ENCODE measurements around the gene RNF222.
A peak's percentile ranks its signal among the peaks of the same experiment; 100 is the strongest.

RNF222 gene, protein sequence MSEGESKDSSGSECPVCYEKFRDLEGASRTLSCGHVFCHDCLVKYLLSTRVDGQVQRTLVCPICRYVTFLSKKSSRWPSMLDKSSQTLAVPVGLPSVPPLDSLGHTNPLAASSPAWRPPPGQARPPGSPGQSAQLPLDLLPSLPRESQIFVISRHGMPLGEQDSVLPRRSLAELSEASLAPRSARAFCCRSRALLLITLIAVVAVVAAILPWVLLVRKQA

DNA sequence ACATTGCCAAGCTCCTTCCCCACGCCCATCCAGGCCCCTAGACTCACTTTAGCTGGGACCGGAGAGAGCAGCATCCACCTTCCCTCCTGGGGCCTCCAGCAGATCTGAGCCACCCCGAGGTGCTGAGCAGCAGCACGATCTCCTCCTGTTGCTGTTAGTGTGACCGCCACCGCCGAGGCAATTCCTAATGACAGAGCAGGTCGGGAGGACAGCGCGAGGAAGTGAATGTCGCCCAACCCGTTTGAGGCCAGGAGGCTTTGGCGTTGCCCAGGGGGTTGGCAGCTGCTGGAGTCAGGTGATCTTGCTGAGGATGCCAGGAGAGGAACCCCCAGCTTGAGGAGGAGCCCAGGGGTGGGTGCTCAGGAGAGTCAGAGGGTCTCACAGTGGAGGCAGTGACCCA, at the start of gene RNF222:
TSS of gene RNF222 (minus strand) at position 192 of the 400 bp plus-strand sequence. CDS start 4,366 bp downstream, outside the sequence.
- TF ChIP-seq GATA1 (IDR thresholded peaks at IDR 0.05; ENCODE audit: low read depth, low read length) = no peak
- TF ChIP-seq POLR2A (IDR thresholded peaks at IDR 0.05; ENCODE audit: low read length) = no peak
- no peak for DNase-seq

DNA sequence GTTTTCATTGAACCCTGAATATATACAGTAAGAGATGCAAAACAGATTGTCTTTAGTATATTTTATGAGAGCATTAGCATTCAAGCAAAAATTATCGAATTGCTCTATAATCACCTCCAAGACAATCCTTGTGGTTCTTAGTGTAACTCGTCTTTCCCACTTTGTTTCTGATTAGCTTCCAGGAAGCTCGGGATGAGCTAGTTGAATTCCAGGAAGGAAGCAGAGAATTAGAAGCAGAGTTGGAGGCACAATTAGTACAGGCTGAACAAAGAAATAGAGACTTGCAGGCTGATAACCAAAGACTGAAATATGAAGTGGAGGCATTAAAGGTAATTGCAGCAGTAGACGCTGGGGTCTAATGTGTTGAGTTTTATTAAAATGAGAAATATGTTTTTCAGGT, 47.9 kb upstream of the RNF222 start:
- TF ChIP-seq GATA1 (IDR thresholded peaks at IDR 0.05; ENCODE audit: low read depth, low read length) (no peak), POLR2A (IDR thresholded peaks at IDR 0.05; ENCODE audit: low read length) (no peak)
- DNase-seq = no peak

DNA sequence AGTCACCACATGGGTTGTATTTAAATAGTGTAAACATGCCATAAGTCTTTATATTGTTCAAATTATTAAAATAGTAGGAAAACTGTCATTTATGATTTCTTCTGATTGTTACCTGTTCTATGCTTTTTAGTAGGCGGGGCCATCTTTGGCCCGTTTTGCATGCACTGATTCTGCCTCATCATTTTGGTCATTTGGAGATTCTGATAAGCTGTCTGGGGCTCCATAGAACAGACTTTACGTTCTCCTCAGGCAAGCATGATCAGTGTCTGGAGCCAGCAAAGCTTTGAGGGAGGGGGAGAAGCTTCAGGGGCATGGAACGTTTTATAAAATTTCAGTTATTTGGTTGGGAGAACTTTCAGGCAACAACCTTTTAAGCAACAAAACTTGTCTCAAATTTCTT, 46.9 kb upstream of the RNF222 start:
- DNase-seq = peak; percentile 52 to 54
- TF ChIP-seq GATA1 (IDR thresholded peaks at IDR 0.05; ENCODE audit: low read depth, low read length) (no peak), POLR2A (IDR thresholded peaks at IDR 0.05; ENCODE audit: low read length) (no peak)

DNA sequence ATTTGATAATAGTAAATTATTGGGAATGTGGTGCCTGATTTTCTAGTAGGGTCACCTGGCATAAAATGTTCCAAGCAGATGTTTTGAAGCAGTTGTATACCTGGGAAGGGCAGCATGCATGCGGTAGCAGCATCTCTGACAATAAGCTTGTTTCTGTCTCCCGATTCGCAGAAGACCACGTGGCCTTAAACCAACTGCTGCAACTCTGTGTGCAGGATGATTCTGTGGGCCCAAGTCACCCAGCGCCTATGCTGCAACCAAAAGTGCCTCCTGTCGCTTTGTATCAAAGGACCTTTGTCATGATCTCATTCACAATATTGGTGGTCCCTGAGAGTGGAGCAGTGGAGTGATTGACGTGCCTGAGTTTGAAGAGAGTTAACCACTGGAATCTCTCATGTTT, 46.1 kb upstream of the RNF222 start:
- TF ChIP-seq GATA1 (IDR thresholded peaks at IDR 0.05; ENCODE audit: low read depth, low read length) = no peak
- TF ChIP-seq POLR2A (IDR thresholded peaks at IDR 0.05; ENCODE audit: low read length) = no peak
- no peak for DNase-seq

DNA sequence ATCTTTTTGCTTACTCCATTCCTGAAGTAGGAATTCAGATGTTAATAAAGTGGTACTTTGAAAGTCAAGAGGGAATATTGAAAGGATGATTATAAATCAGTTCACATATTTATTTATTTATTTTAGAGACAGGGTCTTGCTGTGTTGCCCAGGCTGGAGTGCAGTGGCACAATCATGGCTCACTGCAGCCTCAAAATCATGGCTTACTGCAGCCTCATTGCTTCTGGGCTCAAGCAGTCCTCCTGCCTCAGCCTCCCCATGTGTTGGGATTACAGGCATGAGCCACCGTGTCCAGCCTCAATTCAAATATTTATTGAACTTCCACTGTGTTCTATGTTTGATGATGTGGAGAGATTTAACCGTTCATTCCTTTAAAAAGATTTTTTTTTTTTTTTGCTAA, 44.7 kb upstream of the RNF222 start:
- no peak for TF ChIP-seq GATA1 (IDR thresholded peaks at IDR 0.05; ENCODE audit: low read depth, low read length)
- no peak for TF ChIP-seq POLR2A (IDR thresholded peaks at IDR 0.05; ENCODE audit: low read length)
- DNase-seq = no peak

DNA sequence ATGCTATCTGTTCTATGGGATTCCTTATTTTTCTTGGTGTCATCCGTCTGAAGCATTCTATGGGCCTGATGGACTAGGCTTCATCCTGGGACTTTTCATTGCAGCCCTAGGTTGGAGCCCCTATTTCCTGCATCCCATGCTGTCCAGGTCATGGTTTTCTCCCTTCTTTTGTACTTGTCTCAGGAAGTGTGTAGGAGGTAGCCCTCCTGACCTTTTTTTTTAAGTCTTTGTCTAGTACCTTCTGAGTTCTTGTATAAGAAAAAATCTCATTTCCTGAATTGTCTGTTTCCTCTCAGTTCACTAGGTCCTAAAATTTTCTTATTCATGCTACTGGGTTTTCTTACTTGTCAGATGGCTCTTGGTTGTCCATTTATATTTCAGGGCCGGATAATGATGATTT, 44.1 kb upstream of the RNF222 start:
- TF ChIP-seq GATA1 (IDR thresholded peaks at IDR 0.05; ENCODE audit: low read depth, low read length) (no peak), POLR2A (IDR thresholded peaks at IDR 0.05; ENCODE audit: low read length) (no peak)
- no peak for DNase-seq

DNA sequence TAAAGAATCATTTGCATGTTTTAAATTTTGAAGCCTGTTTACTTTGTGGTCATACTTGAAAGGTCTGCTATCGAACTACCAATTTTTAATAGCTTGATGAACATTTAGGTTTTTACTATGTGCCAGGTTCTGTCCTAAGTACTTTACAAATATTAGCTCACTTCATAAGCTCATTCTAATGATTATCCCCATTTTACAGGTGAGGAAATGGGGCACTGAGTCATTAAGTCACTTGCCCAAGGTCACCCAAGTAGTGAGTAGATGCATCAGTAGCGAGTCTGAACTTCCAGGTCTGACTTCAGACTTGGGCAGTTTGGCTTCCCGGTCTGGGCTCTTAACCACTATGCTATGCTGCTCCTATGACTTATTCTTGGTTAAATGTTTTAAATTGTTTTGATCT, 42.1 kb upstream of the RNF222 start:
- TF ChIP-seq POLR2A (IDR thresholded peaks at IDR 0.05; ENCODE audit: low read length) (no peak), GATA1 (IDR thresholded peaks at IDR 0.05; ENCODE audit: low read depth, low read length) (no peak)
- DNase-seq = no peak

DNA sequence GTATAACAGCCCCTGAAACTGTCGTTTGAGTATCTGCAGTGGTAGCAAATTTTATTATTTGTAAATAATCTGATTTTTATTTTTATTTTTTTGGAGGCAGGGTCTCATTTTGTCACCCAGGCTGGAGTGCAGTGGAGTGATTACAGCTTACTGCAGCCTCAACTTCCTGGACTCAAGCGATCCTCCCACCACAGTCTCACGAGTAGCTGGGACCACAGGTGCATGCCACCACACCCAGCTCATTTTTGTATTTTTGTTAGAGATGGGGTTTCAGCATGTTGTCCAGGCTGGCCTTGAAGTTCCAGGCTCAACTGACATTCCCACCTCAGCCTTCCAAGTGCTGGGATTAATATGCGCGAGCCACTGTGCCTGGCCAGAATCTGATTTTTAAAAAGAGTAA, 40.8 kb upstream of the RNF222 start:
- DNase-seq = no peak
- TF ChIP-seq POLR2A (IDR thresholded peaks at IDR 0.05; ENCODE audit: low read length) = no peak
- no peak for TF ChIP-seq GATA1 (IDR thresholded peaks at IDR 0.05; ENCODE audit: low read depth, low read length)

DNA sequence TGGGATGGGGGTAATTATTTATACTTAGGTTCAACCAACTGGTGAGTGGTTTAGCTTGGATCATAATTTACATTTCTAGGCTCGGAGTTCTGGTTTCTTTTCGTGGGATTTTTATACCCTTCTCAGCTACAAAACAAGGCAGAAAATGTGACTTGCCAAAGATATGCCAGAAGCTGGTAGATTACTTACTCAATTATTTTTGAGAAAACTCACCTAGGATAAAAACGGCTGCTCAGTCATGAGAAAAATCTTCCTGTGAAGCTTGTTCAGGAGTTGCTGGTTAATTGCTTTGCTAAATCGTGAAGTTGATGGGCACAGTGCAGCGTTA, 39.2 kb upstream of the RNF222 start:
- TF ChIP-seq POLR2A (IDR thresholded peaks at IDR 0.05; ENCODE audit: low read length) (no peak), GATA1 (IDR thresholded peaks at IDR 0.05; ENCODE audit: low read depth, low read length) (no peak)
- no peak for DNase-seq

DNA sequence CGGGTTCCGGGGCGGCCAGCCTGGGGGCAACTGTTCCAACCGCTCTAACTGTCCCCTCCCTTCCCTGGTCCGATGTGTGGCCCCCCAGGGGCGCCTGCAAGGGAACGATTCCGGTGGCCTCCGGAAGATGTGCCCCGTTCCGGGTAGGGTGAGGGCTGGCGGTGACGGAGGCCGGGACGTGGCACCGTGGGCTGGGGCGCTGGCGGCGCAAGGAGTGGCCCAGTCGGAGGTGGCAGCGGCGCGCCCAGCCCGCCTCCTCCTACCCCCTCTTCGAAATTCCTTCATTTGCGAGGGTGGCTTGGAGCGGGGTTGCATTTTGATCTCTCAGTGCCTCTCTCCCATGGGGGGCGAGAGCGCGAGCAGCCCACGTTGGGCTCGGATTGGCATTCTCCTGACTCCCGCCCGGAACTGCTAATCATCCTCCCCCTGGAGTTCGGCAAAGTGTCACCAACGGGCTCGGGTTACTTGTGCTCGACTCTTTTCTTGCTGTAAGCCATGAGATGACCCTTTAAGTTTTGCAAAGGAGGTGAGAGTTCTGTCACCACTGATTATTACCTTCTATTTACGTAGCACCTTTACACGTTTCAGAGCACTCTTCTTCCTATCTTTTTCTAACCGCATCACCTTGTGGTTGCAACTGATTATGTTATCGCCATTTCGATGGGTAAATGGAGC, 38.7 kb upstream of the RNF222 start:
- DNase-seq = peak; percentile 88 to 91
- TF ChIP-seq GATA1 (IDR thresholded peaks at IDR 0.05; ENCODE audit: low read depth, low read length) = no peak
- TF ChIP-seq POLR2A (IDR thresholded peaks at IDR 0.05; ENCODE audit: low read length) = peak; percentile 45

DNA sequence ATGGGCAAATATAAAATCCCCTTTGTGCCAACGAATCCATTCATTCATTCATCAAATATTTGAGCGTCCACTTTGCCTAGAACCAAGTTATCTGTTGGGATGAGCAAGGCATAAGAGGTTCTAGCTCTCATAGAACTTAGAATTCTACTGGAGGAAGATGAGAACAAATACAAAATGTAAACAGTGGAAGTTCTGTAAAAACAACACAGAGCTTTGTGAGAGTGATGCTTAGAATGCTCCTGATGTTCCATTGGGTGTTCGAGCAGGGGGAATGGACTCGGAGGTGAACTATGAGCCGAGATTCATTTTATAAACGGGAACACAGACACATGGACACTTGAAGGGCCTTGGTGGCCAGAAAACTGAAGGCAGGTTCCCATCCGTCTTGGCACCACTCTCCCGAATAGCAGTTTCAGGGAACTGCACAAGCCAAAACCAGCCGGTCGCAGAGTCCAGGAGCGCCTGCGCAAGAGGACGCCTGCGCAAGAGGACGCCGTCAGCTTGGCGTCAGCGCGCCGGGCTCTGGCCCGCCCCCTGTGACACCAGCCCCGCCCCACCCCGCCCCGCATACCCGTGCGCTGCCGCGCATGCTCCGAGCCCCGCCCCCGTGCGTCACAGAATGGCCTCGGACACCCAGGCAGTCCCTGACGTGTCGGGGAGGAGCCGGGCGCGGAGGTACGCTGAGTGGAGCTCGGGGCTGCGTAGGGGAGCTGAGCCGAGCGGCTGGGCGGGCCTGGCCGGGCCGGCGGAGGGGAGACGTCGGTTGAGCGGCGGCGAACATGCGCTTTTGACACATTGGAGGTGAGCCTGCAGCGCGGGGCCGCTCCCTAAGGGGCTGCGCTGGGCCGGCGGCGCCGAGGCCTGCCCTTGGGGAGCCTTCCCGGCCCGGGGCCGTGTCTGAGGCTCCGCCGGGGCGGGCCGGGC, 37.9 kb upstream of the RNF222 start, which contains the start of gene NDEL1:
TSS of gene NDEL1 (plus strand) at position 640 of the 924 bp plus-strand sequence. CDS start 8,388 bp downstream, outside the sequence.
- DNase-seq = peak; percentile 98 to 100
- TF ChIP-seq GATA1 (IDR thresholded peaks at IDR 0.05; ENCODE audit: low read depth, low read length) = no peak
- peak; percentile 96 for TF ChIP-seq POLR2A (IDR thresholded peaks at IDR 0.05; ENCODE audit: low read length)

DNA sequence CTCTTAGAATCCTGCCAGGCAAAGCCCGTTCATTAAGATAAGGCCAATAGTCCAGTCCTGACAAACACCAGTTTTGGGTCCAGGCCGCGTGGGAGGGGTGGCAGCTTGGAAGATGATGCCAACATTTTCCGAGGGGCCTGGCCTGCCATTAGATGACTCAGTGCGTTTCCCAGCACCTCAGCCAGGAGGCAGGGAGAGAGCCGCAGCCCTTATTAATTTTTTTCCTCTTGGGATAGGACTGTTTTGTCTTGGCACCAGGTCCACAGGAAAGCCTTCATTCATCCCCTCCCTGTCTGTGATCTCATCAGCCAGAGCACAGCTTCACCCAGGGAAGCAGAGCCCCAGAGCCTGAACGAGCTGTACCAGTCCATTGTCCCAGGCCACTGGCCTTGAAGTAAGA, 33.3 kb upstream of the RNF222 start:
- TF ChIP-seq GATA1 (IDR thresholded peaks at IDR 0.05; ENCODE audit: low read depth, low read length) (no peak), POLR2A (IDR thresholded peaks at IDR 0.05; ENCODE audit: low read length) (no peak)
- DNase-seq = no peak

DNA sequence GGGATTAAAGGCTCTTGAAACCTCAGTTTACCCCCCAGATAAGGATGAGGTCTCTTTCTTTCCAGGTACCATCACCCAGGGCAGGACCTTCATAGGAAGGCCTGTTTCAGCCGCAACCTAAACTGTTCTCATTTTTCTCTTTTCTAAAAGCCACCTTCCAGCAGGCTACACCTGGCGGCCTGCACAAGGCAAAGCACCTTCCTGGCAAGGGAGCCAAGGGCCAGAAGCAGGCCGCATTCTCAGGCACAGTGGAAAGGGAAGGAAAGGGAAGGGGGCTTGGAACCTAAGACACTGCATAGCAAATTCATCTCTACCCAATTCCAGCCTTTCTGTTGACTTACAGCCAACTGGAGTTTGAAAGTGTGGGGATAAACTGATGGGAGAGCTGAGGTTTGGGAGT, 29.2 kb upstream of the RNF222 start:
- no peak for DNase-seq
- TF ChIP-seq POLR2A (IDR thresholded peaks at IDR 0.05; ENCODE audit: low read length) (no peak), GATA1 (IDR thresholded peaks at IDR 0.05; ENCODE audit: low read depth, low read length) (no peak)

DNA sequence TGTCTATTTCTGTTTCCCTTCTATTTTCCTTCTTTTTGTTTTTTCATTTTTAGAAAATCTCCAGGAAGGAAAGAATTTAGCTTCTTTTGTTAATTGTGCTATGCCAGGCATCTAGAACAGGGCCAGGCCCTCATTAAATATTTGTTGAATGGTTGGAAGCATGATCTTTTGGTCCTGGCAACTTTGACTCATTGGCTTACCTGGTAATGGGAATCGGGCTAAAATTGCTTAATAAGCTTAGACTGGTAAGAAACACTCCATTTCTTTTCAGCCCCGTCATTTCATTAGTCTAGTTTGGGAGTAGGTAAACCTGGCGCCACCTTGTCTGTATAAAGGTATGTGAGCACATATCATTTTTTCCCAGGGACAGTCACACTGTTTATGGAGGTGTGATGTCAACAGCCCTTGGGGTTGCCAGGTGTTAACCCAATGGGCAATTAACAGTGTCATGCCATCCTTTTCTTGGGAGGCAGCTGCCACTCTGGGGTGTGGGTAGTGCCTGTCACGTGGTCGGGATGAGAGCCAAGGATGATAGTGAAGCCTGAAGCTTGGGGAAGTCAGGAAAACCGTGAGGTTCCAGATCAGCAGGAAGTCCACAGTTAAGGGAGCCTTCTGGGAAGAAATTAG, 28.6 kb upstream of the RNF222 start:
- no peak for TF ChIP-seq GATA1 (IDR thresholded peaks at IDR 0.05; ENCODE audit: low read depth, low read length)
- TF ChIP-seq POLR2A (IDR thresholded peaks at IDR 0.05; ENCODE audit: low read length) = no peak
- DNase-seq = no peak
